Epidermal melanocyte (primary cell): Measurements from ENCODE around the gene PNPO.

Experiments
- DNase-seq: peaks from one replicate; pipeline ENCODE4 v3.0.0; 2011; ENCODE audit warnings: low spot score; ENCODE audit not compliant: insufficient read length

PNPO gene

GRCh38 chr17:47941246-47942095 is at the start of gene PNPO:
Gene PNPO (plus strand): TSS chr17:47941571. CDS start chr17:47941676, 105 bp downstream.
- peak; percentile 99 for DNase-seq

GRCh38 chr17:47894498-47895346 is 46.6 kb upstream of the PNPO start:
- no peak for DNase-seq

- DNase-seq: no peak
These were observed 46.0 kb upstream of the PNPO start for GRCh38 chr17:47895347-47895855.

GRCh38 chr17:47895856-47896671 is 45.3 kb upstream of the PNPO start, which contains the start of gene SP2:
Gene SP2 (plus strand): TSS chr17:47896236. CDS start chr17:47896287, 51 bp downstream.
- DNase-seq: peak; percentile 100

- DNase-seq: no peak
These were observed 44.5 kb upstream of the PNPO start for GRCh38 chr17:47896672-47897490.

- no peak for DNase-seq
These were observed 43.8 kb upstream of the PNPO start for GRCh38 chr17:47897561-47897960.

GRCh38 chr17:47898241-47898640 is 43.1 kb upstream of the PNPO start:
- no peak for DNase-seq

- DNase-seq: no peak
These were observed 41.7 kb upstream of the PNPO start for GRCh38 chr17:47899643-47900042.

- no peak for DNase-seq
These were observed 39.9 kb upstream of the PNPO start for GRCh38 chr17:47901423-47901822.

- DNase-seq: no peak
These were observed 39.2 kb upstream of the PNPO start for GRCh38 chr17:47902039-47902744.

GRCh38 chr17:47905221-47905733 is 36.1 kb upstream of the PNPO start:
- peak; percentile 95 for DNase-seq

GRCh38 chr17:47906443-47906842 is 34.9 kb upstream of the PNPO start:
- DNase-seq: no peak

- no peak for DNase-seq
These were observed 33.3 kb upstream of the PNPO start for GRCh38 chr17:47907932-47908562.

GRCh38 chr17:47913050-47913449 is 28.3 kb upstream of the PNPO start:
- DNase-seq: no peak

GRCh38 chr17:47914306-47914948 is 26.9 kb upstream of the PNPO start:
- DNase-seq: no peak

GRCh38 chr17:47915776-47916398 is 25.5 kb upstream of the PNPO start:
- DNase-seq: no peak

- no peak for DNase-seq
These were observed 24.7 kb upstream of the PNPO start for GRCh38 chr17:47916489-47917208.
